Stimulated activated CD8-positive, alpha-beta memory T cell treated with anti-CD3 and anti-CD28 coated beads, Interleukin-4, amount 100 ng/mL, for 48 hours (primary cell): ENCODE data around the gene ZNF624.

ENCODE experiments used
- DNase-seq: peaks from one replicate; pipeline ENCODE4 v3.0.0-alpha.2; 2020

ZNF624 gene

DNA sequence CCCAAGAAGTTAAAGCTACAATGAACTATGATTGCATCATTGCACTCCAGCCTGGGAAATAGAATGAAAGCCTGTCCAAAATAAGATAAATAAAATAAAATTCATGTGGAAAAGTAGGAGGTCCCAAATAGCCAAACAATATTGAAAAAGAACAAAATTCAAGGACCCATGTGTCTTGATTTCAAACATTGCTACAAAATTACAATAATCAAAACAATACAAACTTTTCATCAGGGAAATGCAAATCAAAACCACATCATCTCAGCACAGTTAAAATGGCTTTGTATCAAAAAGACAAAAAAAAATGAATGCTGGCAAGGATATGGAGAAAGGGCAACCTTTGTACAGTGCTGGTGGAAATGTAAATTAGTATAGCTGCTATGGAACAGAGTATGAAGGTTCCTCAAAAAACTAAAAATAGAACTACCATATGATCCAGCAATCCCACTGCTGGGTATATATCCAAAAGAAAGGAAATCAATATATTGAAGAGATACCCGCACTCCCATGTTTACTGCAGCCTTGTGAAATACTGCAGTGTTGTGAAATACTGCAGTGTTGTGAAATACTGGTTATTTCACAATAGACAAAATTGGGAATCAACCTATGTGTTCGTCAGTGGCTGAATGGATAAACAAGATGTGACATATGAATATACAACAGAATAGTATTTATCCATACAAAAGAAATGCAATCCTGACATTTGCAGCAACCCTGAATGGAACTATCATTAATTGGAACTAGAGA, 60.1 kb downstream of the ZNF624 start:
- no peak for DNase-seq

GRCh38 chr17:16589097-16589969, 64.3 kb downstream of the ZNF624 start:
- DNase-seq: peak; percentile 94

- DNase-seq: no peak
These were observed 67.9 kb downstream of the ZNF624 start for GRCh38 chr17:16585796-16586195.

GRCh38 chr17:16584273-16584995, 69.2 kb downstream of the ZNF624 start:
- peak; percentile 95 for DNase-seq

DNA sequence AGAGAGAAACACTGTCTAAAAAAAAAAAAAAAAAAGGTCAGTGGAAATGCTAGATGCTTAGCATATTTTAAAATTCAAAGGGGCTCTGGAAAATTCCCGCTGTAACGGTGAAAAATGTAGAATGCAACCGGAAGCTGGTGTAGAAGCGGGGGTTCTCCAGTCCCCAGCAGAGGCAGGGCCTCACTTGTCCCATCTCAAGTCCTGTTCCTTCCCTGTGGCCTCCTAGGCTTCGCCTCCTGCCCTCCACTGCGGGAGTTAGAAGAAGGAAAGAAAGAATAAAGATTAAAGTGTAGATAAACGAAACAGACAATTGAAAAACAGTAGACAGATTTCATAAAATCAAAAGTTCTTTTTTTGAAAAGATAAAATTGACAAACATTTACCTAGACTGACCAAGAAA, 69.9 kb downstream of the ZNF624 start:
- DNase-seq: no peak

DNA sequence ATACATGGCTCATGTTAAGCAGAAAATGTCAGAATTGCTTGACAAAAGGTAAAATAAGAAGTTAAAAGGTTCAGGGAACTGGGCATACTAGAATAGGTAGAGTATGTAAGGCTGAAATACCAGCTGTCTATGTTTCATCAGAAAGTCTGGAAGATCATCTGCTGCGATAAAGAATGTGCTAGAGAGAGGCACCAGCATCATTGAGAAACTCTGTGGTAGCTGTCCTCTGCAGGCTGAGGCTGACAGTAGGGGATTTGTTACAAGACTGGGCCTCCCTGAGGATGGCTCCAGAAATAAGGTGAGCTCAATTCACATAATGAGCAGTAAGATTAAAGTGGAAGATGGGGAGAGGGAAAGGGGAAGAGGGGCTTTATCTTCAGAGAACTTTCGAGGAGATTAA, 80.2 kb downstream of the ZNF624 start:
- DNase-seq: no peak
